ENCODE measurements around the gene GPX4. TPM values are rescaled to one million over a fixed set of nuclear protein-coding genes. Genes with fewer than 3 reads are reported as not detected.

The GPX4 gene
- polyA plus RNA-seq, 1 donor from 2014 or later = 713 TPM

DNA sequence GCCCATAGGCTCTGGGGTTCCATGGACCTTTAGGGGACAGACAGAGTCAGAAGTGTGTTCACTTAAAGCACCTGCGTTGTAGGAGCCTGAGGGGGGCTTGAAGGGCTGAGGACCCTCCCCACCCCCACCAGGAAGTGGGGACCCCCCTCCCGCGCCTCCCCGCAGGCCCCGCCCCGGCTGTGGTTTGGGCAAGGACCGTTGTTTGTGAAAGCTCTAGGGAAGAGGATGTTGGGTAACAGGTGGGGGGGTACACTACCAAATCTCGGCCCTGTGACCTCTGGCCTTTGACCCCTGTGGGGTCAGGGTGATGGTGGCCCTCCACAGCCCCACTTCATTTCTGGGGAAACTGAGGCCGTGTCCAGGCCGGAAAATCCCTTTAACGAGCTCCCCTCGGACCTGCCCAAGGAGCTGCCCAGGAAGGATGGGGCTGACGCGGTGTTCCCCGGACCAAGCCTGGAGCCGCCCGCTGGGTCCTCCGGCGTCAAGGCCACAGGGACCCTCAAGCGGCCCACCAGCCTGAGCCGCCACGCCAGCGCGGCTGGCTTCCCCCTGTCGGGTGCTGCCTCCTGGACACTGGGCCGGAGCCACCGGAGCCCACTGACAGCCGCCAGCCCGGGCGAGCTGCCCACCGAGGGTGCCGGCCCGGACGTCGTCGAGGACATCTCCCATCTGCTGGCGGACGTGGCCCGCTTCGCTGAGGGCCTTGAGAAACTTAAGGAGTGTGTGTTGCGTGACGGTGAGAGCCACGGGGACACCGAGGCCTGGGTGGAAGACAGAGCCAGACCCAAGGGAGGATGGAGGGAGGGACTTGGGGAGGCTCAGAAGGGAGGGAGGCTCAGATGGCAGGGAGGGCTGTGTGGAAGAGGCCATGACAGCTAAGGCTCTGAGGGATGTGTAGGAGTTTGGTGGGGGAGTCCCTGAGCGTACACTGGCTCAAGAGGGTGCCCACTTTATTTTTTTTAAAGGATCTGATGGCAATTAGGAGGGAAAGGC, 35.5 kb upstream of the GPX4 start:
- TF ChIP-seq SMC3 (conservative IDR thresholded peaks at IDR 0.05; ENCODE audit: poor library complexity) = no peak
- TF ChIP-seq, protein P1, sequence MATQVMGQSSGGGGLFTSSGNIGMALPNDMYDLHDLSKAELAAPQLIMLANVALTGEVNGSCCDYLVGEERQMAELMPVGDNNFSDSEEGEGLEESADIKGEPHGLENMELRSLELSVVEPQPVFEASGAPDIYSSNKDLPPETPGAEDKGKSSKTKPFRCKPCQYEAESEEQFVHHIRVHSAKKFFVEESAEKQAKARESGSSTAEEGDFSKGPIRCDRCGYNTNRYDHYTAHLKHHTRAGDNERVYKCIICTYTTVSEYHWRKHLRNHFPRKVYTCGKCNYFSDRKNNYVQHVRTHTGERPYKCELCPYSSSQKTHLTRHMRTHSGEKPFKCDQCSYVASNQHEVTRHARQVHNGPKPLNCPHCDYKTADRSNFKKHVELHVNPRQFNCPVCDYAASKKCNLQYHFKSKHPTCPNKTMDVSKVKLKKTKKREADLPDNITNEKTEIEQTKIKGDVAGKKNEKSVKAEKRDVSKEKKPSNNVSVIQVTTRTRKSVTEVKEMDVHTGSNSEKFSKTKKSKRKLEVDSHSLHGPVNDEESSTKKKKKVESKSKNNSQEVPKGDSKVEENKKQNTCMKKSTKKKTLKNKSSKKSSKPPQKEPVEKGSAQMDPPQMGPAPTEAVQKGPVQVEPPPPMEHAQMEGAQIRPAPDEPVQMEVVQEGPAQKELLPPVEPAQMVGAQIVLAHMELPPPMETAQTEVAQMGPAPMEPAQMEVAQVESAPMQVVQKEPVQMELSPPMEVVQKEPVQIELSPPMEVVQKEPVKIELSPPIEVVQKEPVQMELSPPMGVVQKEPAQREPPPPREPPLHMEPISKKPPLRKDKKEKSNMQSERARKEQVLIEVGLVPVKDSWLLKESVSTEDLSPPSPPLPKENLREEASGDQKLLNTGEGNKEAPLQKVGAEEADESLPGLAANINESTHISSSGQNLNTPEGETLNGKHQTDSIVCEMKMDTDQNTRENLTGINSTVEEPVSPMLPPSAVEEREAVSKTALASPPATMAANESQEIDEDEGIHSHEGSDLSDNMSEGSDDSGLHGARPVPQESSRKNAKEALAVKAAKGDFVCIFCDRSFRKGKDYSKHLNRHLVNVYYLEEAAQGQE (IDR thresholded peaks at IDR 0.05; ENCODE audit: borderline replicate concordance) = no peak
- no peak for TF ChIP-seq EP300 (conservative IDR thresholded peaks at IDR 0.05; ENCODE audit: poor library complexity, severe bottlenecking)
- no peak for TF ChIP-seq MXI1 (conservative IDR thresholded peaks at IDR 0.05; ENCODE audit: poor library complexity, severe bottlenecking)
- no peak for TF ChIP-seq RAD21 (conservative IDR thresholded peaks at IDR 0.05)
- TF ChIP-seq, protein P2, sequence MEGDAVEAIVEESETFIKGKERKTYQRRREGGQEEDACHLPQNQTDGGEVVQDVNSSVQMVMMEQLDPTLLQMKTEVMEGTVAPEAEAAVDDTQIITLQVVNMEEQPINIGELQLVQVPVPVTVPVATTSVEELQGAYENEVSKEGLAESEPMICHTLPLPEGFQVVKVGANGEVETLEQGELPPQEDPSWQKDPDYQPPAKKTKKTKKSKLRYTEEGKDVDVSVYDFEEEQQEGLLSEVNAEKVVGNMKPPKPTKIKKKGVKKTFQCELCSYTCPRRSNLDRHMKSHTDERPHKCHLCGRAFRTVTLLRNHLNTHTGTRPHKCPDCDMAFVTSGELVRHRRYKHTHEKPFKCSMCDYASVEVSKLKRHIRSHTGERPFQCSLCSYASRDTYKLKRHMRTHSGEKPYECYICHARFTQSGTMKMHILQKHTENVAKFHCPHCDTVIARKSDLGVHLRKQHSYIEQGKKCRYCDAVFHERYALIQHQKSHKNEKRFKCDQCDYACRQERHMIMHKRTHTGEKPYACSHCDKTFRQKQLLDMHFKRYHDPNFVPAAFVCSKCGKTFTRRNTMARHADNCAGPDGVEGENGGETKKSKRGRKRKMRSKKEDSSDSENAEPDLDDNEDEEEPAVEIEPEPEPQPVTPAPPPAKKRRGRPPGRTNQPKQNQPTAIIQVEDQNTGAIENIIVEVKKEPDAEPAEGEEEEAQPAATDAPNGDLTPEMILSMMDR (IDR thresholded peaks at IDR 0.05; ENCODE audit: poor library complexity, severe bottlenecking) = no peak
- TF ChIP-seq EZH2 (IDR thresholded peaks at IDR 0.05; ENCODE audit: borderline replicate concordance, insufficient read depth, low read length, poor library complexity, severe bottlenecking) = no peak
- TF ChIP-seq POLR2AphosphoS5 (IDR thresholded peaks at IDR 0.05) = no peak
- no peak for TF ChIP-seq TAF1 (IDR thresholded peaks at IDR 0.05; ENCODE audit: low read depth)
- Histone ChIP-seq H2AFZ (ENCODE audit: low read depth, low read length) (no peak overlapping the region), H3K27me3 (ENCODE audit: insufficient read depth, low read depth, low read length) (peaks cover 54% of the 10 kb centered on the region), H3K27ac (ENCODE audit: low read length) (no peak overlapping the region), H3K36me3 (ENCODE audit: insufficient read depth, low read length) (no peaks in the 10 kb centered on the region), H3K9ac (ENCODE audit: low read length) (no peak overlapping the region), H3F3A (ENCODE audit: insufficient read depth, low read length, poor library complexity, severe bottlenecking) (no peaks in the 10 kb centered on the region), H3K9me2 (ENCODE audit: insufficient read depth, low read length) (no peaks in the 10 kb centered on the region), H4K20me1 (ENCODE audit: insufficient read depth) (no peaks in the 10 kb centered on the region), H3K79me2 (replicated peaks; ENCODE audit: insufficient read depth, low read length) (no peaks in the 10 kb centered on the region), H3K9me3 (ENCODE audit: low read length) (no peaks in the 10 kb centered on the region), H3K4me3 (ENCODE audit: low read length) (no peak overlapping the region), H3K4me2 (ENCODE audit: low read length) (no peak overlapping the region)

DNA sequence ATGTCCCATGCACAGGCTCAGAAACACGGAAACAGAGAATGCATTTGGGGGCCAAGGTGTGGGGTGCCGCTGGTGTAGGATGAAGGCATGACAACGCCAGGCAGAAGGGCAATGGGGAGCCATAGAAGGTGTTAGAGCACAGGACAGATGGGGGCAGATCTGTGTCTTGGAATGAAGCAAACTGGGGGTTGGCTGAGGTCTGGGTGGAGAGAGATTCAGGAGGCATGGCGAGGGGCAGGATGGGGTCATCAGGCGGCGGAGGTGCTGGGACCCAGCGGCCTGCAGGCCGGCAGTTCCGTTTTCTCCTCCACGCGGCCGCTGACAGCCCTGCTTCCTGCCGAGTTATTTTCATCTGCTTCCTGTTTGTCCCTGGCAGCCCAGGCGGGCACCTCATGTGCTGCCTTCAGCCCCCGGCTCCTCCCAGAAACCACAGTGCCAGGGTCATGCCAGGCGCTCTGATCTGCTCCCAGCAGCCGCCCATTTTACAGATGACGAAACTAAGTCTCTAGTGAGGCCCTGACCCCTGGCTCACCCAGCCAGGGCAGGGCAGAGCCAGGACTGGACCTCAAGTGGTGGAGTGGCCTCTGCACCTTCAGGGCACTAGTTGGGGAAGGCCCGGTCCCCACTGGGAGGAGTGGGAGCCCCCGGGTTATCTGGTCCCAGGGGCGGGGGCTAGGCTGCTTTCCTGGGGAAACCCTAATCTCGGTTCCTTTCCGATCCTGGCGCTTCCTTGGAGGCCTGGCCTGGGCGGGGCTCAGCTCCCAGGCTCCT, 34.6 kb upstream of the GPX4 start:
- no peak overlapping the region for H3K4me3 ChIP-seq (ENCODE audit: low read length)
- H3K36me3 ChIP-seq (ENCODE audit: insufficient read depth, low read length) = no peaks in the 10 kb centered on the region

More for the DNA sequence above, 34.6 kb upstream of the GPX4 start:
- Histone ChIP-seq H3K27ac (ENCODE audit: low read length) (no peak overlapping the region), H3K4me2 (ENCODE audit: low read length) (no peak overlapping the region), H3K9me2 (ENCODE audit: insufficient read depth, low read length) (no peaks in the 10 kb centered on the region), H3K79me2 (replicated peaks; ENCODE audit: insufficient read depth, low read length) (no peaks in the 10 kb centered on the region), H3K27me3 (ENCODE audit: insufficient read depth, low read depth, low read length) (peaks cover 54% of the 10 kb centered on the region), H4K20me1 (ENCODE audit: insufficient read depth) (no peaks in the 10 kb centered on the region), H2AFZ (ENCODE audit: low read depth, low read length) (no peak overlapping the region), H3K9me3 (ENCODE audit: low read length) (no peaks in the 10 kb centered on the region), H3F3A (ENCODE audit: insufficient read depth, low read length, poor library complexity, severe bottlenecking) (no peaks in the 10 kb centered on the region), H3K9ac (ENCODE audit: low read length) (no peak overlapping the region)
- no peak for TF ChIP-seq POLR2AphosphoS5 (IDR thresholded peaks at IDR 0.05)
- TF ChIP-seq RAD21 (conservative IDR thresholded peaks at IDR 0.05) = no peak
- TF ChIP-seq SMC3 (conservative IDR thresholded peaks at IDR 0.05; ENCODE audit: poor library complexity) = no peak
- TF ChIP-seq EZH2 (IDR thresholded peaks at IDR 0.05; ENCODE audit: borderline replicate concordance, insufficient read depth, low read length, poor library complexity, severe bottlenecking) = no peak
- TF ChIP-seq, protein P2 (IDR thresholded peaks at IDR 0.05; ENCODE audit: poor library complexity, severe bottlenecking) = no peak
- TF ChIP-seq, protein P1 (IDR thresholded peaks at IDR 0.05; ENCODE audit: borderline replicate concordance) = no peak
- no peak for TF ChIP-seq TAF1 (IDR thresholded peaks at IDR 0.05; ENCODE audit: low read depth)
- no peak for TF ChIP-seq EP300 (conservative IDR thresholded peaks at IDR 0.05; ENCODE audit: poor library complexity, severe bottlenecking)
